ENCODE data around the gene UPK3BL2.
"Not testable (repeated sequence)": the region's sequence is repeated elsewhere in the genome, so short reads cannot be mapped to it uniquely, and the experiment has no call there.

DNA sequence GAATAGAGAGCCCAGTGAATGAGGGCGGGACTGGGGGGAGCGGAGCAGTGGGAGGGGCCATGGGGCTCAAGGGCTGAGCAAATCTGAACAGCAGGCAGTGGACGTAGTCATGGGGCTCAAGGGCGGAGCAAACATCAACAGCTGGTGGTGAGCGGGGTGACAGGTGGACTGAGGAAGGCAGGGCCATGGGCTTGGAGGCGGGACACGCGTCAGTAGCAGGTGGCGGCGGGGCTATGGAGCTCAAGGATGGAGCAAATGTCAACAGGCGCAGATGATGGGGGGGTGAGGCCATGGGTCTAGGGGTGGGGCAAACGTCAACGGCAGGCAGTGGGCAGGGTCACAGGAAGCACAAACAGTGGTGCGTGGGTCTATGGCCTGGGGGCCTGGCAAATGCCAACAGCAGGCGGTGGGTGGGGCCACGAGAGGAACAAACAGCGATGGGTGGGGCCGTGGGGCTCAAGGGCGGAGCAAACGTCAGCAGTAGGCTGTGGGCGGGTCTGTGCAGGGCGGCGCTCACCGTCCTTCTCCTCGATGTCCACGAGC is 49.1 kb upstream of the UPK3BL2 start:
- TF ChIP-seq, protein P1, sequence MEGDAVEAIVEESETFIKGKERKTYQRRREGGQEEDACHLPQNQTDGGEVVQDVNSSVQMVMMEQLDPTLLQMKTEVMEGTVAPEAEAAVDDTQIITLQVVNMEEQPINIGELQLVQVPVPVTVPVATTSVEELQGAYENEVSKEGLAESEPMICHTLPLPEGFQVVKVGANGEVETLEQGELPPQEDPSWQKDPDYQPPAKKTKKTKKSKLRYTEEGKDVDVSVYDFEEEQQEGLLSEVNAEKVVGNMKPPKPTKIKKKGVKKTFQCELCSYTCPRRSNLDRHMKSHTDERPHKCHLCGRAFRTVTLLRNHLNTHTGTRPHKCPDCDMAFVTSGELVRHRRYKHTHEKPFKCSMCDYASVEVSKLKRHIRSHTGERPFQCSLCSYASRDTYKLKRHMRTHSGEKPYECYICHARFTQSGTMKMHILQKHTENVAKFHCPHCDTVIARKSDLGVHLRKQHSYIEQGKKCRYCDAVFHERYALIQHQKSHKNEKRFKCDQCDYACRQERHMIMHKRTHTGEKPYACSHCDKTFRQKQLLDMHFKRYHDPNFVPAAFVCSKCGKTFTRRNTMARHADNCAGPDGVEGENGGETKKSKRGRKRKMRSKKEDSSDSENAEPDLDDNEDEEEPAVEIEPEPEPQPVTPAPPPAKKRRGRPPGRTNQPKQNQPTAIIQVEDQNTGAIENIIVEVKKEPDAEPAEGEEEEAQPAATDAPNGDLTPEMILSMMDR (IDR thresholded peaks at IDR 0.05; ENCODE audit: low read length) = not testable (repeated sequence)
- not testable (repeated sequence) for TF ChIP-seq EZH2 (IDR thresholded peaks at IDR 0.05; ENCODE audit: borderline replicate concordance, low read length)

All from OCI-LY1 (cell line).